Fibroblast of mammary gland (primary cell): ENCODE results near the gene HELZ2.
A peak's percentile ranks its signal among the peaks of the same experiment; 100 is the strongest.
"Not testable (repeated sequence)": the region's sequence is repeated elsewhere in the genome, so short reads cannot be mapped to it uniquely, and the experiment has no call there.

ENCODE experiments used
- DNase-seq: peaks from one replicate; pipeline ENCODE4 v3.0.0-alpha.2; 2010; ENCODE audit warnings: low read depth
- H3K4me3 ChIP-seq: 2 replicates; pipeline ENCODE4 v1.5.1; 2011; ENCODE audit warnings: low read depth, mild to moderate bottlenecking, low read length, moderate library complexity; ENCODE audit not compliant: control insufficient read depth
- TF ChIP-seq, protein P1 (sequence below): conservative IDR thresholded peaks from 2 replicates; pipeline ENCODE4 v1.5.1; 2011; ENCODE audit warnings: low read depth, low read length, inconsistent platforms; ENCODE audit not compliant: control insufficient read depth, insufficient read depth

The HELZ2 gene

DNA sequence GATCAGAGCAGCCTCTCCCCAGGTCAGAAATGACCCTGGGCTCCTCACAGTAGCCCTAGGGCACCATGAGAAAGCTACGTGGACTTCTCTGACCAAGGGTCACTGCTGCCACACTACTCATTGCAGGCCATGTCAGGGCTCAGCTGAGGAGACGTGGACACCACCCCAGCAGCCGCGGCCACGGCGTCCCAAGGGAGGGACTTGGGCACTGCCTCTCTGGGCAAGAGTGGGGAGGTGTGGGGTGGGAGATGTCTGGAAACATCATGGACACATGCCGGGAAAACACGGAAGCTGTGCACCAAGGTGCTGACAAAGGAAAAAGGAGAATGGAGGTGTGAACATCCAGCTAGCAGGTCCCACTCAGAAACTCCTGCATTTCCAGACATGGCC, 43.8 kb upstream of the HELZ2 start:
- H3K4me3 ChIP-seq, result no peak overlapping the region
- no peak for DNase-seq
- TF ChIP-seq, protein P1, sequence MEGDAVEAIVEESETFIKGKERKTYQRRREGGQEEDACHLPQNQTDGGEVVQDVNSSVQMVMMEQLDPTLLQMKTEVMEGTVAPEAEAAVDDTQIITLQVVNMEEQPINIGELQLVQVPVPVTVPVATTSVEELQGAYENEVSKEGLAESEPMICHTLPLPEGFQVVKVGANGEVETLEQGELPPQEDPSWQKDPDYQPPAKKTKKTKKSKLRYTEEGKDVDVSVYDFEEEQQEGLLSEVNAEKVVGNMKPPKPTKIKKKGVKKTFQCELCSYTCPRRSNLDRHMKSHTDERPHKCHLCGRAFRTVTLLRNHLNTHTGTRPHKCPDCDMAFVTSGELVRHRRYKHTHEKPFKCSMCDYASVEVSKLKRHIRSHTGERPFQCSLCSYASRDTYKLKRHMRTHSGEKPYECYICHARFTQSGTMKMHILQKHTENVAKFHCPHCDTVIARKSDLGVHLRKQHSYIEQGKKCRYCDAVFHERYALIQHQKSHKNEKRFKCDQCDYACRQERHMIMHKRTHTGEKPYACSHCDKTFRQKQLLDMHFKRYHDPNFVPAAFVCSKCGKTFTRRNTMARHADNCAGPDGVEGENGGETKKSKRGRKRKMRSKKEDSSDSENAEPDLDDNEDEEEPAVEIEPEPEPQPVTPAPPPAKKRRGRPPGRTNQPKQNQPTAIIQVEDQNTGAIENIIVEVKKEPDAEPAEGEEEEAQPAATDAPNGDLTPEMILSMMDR, result no peak

DNA sequence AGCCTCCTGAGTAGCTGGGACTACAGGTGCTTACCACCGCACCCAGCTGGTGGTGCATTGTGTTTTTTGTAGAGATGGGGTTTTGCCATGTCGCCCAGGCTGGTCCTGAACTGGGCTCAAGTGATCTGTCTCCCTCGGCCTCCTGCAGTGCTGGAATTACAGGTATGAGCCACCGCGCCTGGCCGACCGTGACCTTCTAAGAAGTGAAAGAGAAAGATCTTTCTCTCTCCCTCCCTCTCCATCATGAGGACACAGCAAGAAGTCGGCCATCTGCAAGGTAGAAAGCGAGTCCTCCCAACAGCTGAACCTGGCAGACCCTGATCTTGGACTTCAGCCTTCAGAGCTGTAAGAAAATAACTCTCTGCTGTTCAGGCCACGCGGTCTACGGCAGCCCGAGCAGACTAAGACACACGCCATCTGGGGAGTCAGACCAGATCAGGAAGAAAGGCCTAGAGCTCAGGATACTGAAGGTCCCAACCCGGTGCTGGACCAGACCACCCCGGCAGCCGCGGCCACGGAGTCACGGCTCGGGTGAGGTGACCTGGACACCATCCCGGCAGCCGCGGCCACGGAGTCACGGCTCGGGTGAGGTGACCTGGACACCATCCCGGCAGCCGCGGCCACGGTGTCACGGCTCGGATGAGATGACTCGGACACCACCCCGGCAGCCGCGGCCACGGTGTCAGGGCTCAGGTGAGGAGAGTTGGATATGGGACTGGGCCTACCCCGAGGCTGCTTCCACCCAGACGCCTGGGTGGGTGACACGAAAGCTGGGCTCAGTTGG, 43.2 kb upstream of the HELZ2 start:
- H3K4me3 ChIP-seq, result no peak overlapping the region
- DNase-seq, result no peak
- TF ChIP-seq, protein P1, result no peak

DNA sequence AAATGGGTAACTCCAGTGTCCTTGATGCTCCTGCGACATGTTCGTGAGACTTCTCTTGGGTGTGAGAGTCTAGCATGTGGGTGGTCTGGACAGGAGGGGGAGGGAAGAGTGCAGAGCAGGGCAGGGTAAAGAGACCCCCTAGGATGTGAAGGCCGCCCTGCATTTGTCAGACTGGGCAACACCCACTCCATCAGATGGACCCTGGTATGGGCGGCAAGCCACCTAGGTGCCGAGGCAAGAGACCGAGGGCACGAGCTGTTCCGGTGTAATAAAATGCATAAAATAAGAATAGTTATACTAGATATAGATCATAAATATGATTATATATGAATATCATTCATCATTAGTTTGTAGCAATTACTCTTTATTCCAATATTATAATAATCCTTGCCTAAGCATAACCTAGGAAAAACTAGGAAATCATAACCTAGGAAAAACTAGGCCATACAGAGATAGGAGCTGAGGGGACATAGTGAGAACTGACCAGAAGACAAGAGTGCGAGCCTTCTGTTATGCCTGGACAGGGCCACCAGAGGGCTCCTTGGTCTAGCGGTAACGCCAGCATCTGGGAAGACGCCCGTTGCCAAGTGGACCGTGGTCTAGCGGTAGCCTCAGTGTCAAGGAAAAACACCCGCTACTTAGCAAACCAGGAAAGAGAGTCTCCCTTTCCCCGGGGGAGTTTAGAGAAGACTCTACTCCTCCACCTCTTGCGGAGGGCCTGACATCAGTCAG, 40.0 kb upstream of the HELZ2 start:
- peak; percentile 29 for DNase-seq
- H3K4me3 ChIP-seq, result not testable (repeated sequence)
- TF ChIP-seq, protein P1, result peak; percentile 32

DNA sequence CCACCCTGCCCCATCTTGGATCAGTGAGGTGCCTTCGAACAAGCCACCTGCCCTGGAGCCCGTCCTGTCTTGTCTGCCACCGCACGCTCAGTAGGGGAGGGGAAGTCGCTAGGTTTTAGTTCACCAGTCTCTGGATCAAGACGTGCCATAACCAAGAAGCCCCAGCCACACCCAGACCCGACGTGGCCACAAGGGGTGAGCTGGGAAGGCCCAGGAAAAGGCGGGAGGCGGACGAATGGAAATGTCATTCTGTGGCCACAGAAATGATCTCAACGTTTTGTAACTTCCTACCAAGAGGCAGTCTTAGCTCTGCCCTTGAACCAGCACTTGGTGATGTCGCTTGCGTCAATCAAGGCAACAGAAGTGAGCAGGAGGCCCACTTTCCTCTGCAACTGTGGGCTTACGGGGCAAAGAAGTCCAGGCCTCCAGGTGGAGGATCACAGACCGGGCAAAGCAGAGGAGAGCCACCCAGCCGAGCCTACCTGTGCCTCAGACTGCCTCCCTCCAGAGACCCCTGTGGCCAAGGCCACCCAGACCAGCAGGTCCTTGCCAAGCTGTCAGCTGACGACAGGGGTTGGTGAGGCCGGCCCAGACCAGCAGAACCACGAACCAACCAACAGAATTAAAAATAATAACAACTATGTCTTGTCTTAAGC, 38.4 kb upstream of the HELZ2 start:
- DNase-seq, result no peak
- H3K4me3 ChIP-seq, result no peak overlapping the region
- TF ChIP-seq, protein P1, result no peak

DNA sequence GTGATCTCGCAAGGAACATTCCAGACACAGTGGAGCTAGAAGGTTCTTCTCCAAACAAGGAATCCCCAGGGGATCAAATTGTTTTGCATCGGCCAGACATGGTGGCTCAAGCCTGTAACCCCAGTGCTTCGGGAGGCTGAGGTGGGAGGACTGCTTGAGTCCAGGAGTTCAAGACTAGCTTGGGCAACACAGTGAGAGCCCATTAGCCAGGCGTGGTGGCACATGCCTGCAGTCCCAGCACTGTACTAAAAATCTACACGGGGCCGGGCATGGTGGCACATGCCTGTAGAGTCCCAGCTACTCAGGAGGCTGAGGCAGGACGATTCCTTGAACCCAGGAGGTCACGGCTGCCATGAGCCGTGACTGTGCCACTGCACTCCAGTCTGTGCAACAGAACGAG, 37.6 kb upstream of the HELZ2 start:
- no peak overlapping the region for H3K4me3 ChIP-seq
- TF ChIP-seq, protein P1, result no peak
- no peak for DNase-seq

DNA sequence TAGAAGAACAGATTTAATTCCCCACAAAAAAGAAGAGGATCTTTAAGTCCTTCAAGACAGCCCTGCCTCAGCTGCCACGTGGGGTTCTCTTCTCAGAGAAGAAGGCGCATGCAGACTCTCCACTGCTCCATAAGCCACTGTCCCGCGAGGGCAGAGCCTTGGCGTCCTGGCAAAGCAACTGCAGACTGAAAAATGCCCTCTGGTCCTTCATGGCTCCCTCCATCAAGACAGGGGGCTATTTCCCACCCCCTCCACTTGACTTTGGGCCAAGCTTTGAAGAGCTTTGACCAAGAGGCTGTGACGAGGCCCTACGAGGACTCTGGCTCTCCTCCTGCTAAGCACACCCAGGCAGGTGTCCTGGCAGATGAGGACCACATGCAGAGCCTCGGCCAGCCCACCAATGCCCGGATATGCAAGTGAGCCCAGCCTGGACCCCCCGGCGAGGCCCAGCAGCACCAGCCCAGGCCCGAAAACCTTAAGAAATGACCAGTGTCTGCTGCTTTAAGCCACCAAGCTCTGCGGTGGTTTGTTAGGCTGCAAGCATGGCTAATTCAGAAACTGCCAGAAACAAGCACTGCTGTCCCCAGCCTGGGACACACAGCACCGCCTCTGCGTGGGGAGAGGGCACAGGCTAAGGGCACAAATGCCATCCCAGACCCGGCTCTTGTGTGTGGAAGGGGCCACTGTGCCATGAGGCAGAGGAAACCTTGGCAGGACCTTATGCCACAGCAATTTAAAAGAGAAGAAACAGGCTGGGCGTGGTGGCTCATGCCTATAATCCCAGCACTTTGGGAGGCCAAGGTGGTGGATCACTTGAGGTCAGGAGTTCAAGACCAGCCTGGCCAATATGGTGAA, 36.8 kb upstream of the HELZ2 start:
- TF ChIP-seq, protein P1, result no peak
- H3K4me3 ChIP-seq, result no peak overlapping the region
- DNase-seq, result no peak
